SU-DHL-6 (cell line): ENCODE measurements around the gene NFKBIE.
A peak's percentile ranks its signal among the peaks of the same experiment; 100 is the strongest.

Experiments used
- H2AFZ ChIP-seq: fragments of 200-600 bp; sonication (generic); 2 replicates; pipeline ENCODE4 v1.6.1; 2014; ENCODE audit warnings: low read depth, mild to moderate bottlenecking, moderate library complexity, mixed read lengths, antibody characterized with exemption, low read length; ENCODE audit not compliant: severe bottlenecking
- H3F3A ChIP-seq: fragments of 200-600 bp; shearing (Covaris generic); 2 replicates; pipeline ENCODE4 v1.6.0; 2016; ENCODE audit warnings: antibody characterized with exemption, mild to moderate bottlenecking; ENCODE audit not compliant: insufficient read depth
- H3K27ac ChIP-seq: fragments of 200-600 bp; sonication (generic); 2 replicates; pipeline ENCODE4 v1.5.1; 2016; ENCODE audit warnings: low read depth, mild to moderate bottlenecking, low read length, moderate library complexity, mixed read lengths
- H3K27me3 ChIP-seq: fragments of 200-600 bp; sonication (generic), shearing (Covaris generic); 2 replicates; pipeline ENCODE4 v1.6.0; 2014; ENCODE audit warnings: mild to moderate bottlenecking, low read length
- H3K36me3 ChIP-seq: fragments of 200-600 bp; sonication (generic); 2 replicates; pipeline ENCODE4 v1.6.1; 2014; ENCODE audit warnings: mild to moderate bottlenecking, low read length, mixed read lengths
- H3K4me2 ChIP-seq: fragments of 300-600, 200-600 bp; shearing (Covaris generic), sonication (generic); 2 replicates; pipeline ENCODE4 v1.6.0; 2014; ENCODE audit warnings: low read length, low read depth, mild to moderate bottlenecking; ENCODE audit not compliant: poor library complexity, severe bottlenecking
- H3K4me3 ChIP-seq: fragments of 200-600 bp; sonication (generic); 2 replicates; pipeline ENCODE4 v1.5.1; 2014; ENCODE audit warnings: antibody characterized with exemption, low read length, mild to moderate bottlenecking, mixed read lengths; ENCODE audit not compliant: insufficient read depth, poor library complexity, severe bottlenecking
- H3K79me2 ChIP-seq: fragments of 200-600 bp; sonication (generic); 2 replicates; pipeline ENCODE4 v1.6.1; 2014; ENCODE audit warnings: mild to moderate bottlenecking, low read length, moderate library complexity; ENCODE audit not compliant: insufficient read depth
- H3K9ac ChIP-seq: fragments of 200-600 bp; sonication (generic); 2 replicates; pipeline ENCODE4 v1.7.0; 2014; ENCODE audit warnings: mild to moderate bottlenecking, low read length
- H3K9me2 ChIP-seq: fragments of 200-600 bp; sonication (generic); replicated peaks from 2 replicates; pipeline ENCODE4 v1.6.1; 2014; ENCODE audit warnings: low read length; ENCODE audit not compliant: insufficient read depth
- H3K9me3 ChIP-seq: fragments of 200-600 bp; sonication (generic); 2 replicates; pipeline ENCODE4 v1.6.1; 2014; ENCODE audit warnings: low read length, mixed read lengths; ENCODE audit not compliant: insufficient read depth
- H4K20me1 ChIP-seq: fragments of 200-600 bp; sonication (generic); 2 replicates; pipeline ENCODE4 v1.6.1; 2014; ENCODE audit warnings: low read depth, mild to moderate bottlenecking, antibody characterized with exemption, low read length, moderate library complexity, mixed read lengths
- EZH2phosphoT487 ChIP-seq: fragments of 200-600 bp; sonication (generic), shearing (Covaris generic); conservative IDR thresholded peaks from 2 replicates; pipeline ENCODE4 v1.6.1; 2018; ENCODE audit warnings: mild to moderate bottlenecking, antibody characterized with exemption, low read length, moderate library complexity, mixed read lengths
- TF ChIP-seq, protein P1 (sequence below): fragments of 200-600 bp; sonication (generic); IDR thresholded peaks from one replicate; pipeline ENCODE4 v1.5.1; 2017; ENCODE audit warnings: antibody characterized with exemption, mild to moderate bottlenecking, low read length, moderate library complexity; ENCODE audit not compliant: insufficient read depth, poor library complexity, severe bottlenecking

Gene NFKBIE

DNA sequence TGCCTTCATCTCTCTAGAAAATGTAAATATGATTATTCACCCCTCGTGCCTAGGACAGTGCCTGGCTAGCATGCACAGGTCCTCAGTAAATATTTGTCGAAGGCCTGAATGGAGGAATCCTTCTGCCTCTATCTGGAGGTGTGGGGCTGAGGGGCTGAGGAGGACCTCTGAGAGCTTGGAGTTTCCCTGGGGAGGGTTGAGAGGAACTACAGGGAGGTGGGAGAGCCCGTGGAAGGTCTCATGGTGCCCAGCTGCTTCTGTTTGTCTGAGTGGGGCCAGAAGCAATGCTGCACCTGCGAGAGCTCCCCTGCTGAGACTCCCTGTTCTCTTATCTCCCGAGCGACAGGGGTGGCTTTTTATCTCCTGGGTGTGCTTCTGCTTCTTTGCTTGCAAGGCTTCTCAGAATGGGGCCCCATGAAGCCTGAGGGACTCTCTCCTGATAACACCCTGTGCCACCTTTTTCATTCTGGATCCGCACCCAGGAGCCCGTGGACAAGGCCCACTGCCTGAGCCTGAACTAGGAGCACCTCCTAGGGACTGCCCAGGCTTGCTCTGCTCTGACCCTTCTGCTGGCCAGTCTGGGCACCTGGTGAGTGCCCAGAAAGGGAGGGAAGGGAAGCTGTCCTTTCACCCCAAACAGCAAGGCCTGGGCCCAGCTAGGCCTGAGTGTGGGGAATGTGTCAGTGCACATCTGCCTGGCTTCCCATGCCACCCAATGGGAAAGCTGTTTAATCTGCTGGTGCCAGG is 39.6 kb downstream of the NFKBIE start:
- no peaks in the 10 kb centered on the region for H4K20me1 ChIP-seq
- H3K9ac ChIP-seq = peak overlapping the region; percentile 83
- no peaks in the 10 kb centered on the region for H3K27me3 ChIP-seq
- TF ChIP-seq, protein P1, sequence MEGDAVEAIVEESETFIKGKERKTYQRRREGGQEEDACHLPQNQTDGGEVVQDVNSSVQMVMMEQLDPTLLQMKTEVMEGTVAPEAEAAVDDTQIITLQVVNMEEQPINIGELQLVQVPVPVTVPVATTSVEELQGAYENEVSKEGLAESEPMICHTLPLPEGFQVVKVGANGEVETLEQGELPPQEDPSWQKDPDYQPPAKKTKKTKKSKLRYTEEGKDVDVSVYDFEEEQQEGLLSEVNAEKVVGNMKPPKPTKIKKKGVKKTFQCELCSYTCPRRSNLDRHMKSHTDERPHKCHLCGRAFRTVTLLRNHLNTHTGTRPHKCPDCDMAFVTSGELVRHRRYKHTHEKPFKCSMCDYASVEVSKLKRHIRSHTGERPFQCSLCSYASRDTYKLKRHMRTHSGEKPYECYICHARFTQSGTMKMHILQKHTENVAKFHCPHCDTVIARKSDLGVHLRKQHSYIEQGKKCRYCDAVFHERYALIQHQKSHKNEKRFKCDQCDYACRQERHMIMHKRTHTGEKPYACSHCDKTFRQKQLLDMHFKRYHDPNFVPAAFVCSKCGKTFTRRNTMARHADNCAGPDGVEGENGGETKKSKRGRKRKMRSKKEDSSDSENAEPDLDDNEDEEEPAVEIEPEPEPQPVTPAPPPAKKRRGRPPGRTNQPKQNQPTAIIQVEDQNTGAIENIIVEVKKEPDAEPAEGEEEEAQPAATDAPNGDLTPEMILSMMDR = no peak
- TF ChIP-seq EZH2phosphoT487 = no peak
- H3K4me3 ChIP-seq = peak overlapping the region; percentile 8
- peaks cover 4% of the 10 kb centered on the region; the same call in 1 of the 2 replicates for H3F3A ChIP-seq
- peak overlapping the region; percentile 66 for H3K4me2 ChIP-seq
- H3K27ac ChIP-seq = 0 out of 2 replicates have a peak overlapping the region, but pooled peaks have one; percentile 4
- H3K9me3 ChIP-seq = no peaks in the 10 kb centered on the region
- no peak overlapping the region for H2AFZ ChIP-seq
- H3K36me3 ChIP-seq = no peaks in the 10 kb centered on the region
- no peaks in the 10 kb centered on the region for H3K9me2 ChIP-seq
- H3K79me2 ChIP-seq = peaks cover 44% of the 10 kb centered on the region

DNA sequence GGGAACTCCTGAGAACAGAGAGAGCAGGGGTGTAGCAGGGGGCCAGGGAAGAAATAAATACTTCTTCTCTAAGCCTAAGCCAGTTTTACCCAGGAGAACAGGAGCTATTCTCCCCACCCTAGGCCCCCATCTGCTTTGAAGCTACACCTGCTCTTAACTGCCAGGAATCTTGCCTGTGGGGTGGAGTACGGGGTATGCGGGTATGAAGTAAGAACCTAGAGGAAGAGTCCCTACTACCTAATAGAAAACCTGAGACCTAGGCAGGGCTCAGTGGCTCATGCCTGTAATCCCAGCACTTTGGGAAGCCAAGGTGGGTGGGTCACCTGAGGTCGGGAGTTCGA is 40.4 kb downstream of the NFKBIE start:
- no peak for TF ChIP-seq EZH2phosphoT487
- Histone ChIP-seq H3K4me2 (peak overlapping the region; percentile 66), H3K4me3 (peak overlapping the region; percentile 81), H3F3A (peaks cover 8% of the 10 kb centered on the region), H3K27me3 (no peaks in the 10 kb centered on the region), H3K36me3 (no peaks in the 10 kb centered on the region), H4K20me1 (no peaks in the 10 kb centered on the region), H3K79me2 (peaks cover 44% of the 10 kb centered on the region), H3K27ac (0 out of 2 replicates have a peak overlapping the region, but pooled peaks have one; percentile 4), H3K9me3 (no peaks in the 10 kb centered on the region), H2AFZ (no peak overlapping the region), H3K9me2 (no peaks in the 10 kb centered on the region), H3K9ac (peak overlapping the region; percentile 83)

DNA sequence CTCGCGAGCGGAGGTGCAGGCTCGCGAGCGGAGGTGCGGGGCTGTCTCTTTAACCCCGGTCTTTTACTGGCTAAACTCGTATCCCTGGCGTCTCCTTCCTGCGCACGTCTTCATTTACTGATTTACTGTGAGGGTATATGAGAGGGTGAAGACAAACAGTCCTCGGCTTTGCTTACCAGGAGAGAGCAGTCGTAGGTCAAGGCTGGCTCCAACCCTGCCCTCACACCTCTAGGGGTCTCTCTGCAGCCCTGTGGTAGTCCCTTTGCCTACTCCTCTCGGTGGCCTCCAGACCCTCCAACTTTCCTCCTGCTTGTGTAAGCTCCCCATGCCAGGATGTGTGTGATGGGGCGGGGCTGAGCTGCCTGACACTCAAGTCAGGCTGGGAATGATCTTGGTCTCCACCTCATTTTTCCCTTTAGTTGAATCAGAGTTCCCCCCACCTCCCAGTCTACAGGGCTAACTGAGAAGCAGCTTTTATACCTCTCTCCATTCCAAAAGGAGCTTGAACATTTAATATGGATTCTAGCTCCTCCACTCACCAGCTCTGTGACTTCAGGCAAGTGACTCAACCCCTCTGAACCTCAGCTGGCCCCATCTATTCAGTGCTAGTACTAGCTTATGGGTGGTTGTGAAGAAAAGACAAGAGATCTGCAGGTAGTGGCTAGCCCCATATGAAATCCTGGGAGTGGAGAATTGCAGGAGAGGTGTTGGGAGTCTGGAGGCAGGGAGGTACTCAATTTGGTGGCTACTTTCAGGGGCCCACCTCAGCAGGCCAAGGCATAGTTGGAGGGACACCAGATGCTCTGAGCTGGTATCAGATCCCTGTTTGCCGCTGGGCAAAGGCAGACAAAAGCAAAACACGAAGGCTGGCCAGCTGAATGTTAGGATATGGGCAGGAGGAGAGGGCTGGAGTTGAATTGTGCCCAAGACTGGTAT is 41.1 kb downstream of the NFKBIE start:
- TF ChIP-seq EZH2phosphoT487 = no peak
- TF ChIP-seq, protein P1 = peak; percentile 68
- peak overlapping the region; percentile 83 for H3K9ac ChIP-seq
- peak overlapping the region; percentile 65 for H2AFZ ChIP-seq
- no peaks in the 10 kb centered on the region for H4K20me1 ChIP-seq
- no peaks in the 10 kb centered on the region for H3K36me3 ChIP-seq
- H3K4me3 ChIP-seq = peak overlapping the region; percentile 81
- H3K79me2 ChIP-seq = peaks cover 44% of the 10 kb centered on the region
- H3K9me3 ChIP-seq = no peaks in the 10 kb centered on the region
- no peaks in the 10 kb centered on the region for H3K9me2 ChIP-seq
- H3K27me3 ChIP-seq = no peaks in the 10 kb centered on the region
- H3F3A ChIP-seq = peaks cover 11% of the 10 kb centered on the region
- peak overlapping the region; percentile 65 for H3K27ac ChIP-seq
- H3K4me2 ChIP-seq = peak overlapping the region; percentile 66
